HG03378 (cell line): ENCODE data around the gene COX6A1.

ENCODE experiments used
- ATAC-seq: cut with Tn5 transposase; IDR thresholded peaks from one replicate; pipeline ENCODE4 v1.9.1; 2021; ENCODE audit warnings: mild to moderate bottlenecking, moderate library complexity; ENCODE audit not compliant: unreplicated experiment

Gene COX6A1

DNA sequence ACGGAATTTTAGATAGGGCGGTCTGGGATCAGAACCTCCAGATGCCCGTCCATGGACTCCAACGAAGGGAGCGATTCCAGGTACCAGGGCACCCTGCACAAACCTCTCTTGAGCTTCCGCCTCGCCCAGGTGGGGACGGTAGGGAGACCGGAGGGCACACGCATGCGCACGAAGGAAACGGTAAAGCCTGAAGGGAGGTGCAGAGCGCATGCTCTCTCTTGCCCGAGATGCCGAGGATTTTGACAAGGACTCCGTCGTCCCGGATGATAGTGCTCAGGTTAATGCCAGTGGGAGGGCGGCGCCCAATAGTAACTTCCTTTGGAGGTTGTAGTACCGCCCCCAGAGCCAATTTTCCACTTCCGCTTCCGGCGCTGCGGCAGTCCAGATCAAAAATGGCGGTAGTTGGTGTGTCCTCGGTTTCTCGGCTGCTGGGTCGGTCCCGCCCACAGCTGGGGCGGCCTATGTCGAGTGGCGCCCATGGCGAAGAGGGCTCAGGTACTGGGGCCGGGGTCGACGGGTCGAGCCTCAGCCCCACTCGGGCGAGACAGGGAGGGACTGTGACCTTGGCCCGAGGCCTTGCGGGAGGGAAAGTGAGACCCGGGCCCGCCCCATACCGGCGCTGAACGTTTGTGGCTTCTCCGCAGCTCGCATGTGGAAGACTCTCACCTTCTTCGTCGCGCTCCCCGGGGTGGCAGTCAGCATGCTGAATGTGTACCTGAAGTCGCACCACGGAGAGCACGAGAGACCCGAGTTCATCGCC lies at the start of gene COX6A1:
TSS of gene COX6A1 (plus strand) at position 379 of the 760 bp plus-strand sequence. CDS start at position 393, 14 bp downstream.
- ATAC-seq, result peak; percentile 96

DNA sequence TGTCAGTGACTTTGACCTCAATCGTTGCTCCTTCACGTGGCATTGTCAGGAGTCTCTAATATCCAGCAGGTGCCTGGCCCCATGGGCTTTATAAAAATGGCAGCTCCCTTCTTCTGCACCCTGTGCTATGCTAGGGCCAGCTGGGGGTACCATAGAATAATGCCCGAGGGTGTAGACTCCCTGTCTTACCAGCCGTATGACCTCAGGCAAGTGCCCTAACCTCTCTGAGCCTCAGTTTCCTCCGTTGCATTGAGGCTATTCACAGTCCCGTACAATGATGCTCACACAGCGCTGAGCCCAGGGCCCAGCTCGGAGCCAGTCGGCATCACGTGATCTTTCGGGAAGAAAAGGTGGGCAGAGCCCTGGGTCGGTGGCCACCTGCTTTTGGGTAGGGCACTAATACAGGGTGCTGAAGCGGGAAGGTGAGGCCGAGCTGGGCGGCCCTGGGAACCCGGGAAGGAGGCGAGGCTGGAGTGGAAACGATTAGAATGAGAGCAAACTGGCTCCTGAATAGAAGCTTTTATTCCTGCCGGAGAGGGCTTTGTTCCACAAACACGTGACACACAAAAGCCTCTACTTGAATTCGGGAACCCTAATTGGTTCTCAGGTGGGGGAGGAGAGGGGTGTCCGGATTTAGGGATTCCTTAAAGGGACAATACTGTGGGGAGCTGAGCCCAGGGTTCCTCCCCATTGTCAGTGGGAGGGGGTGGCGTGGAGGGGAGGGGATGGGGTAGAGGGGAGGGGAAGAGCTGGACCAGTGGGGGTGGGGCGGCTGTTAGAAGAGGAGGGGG lies 49.0 kb upstream of the COX6A1 start:
- ATAC-seq, result no peak

DNA sequence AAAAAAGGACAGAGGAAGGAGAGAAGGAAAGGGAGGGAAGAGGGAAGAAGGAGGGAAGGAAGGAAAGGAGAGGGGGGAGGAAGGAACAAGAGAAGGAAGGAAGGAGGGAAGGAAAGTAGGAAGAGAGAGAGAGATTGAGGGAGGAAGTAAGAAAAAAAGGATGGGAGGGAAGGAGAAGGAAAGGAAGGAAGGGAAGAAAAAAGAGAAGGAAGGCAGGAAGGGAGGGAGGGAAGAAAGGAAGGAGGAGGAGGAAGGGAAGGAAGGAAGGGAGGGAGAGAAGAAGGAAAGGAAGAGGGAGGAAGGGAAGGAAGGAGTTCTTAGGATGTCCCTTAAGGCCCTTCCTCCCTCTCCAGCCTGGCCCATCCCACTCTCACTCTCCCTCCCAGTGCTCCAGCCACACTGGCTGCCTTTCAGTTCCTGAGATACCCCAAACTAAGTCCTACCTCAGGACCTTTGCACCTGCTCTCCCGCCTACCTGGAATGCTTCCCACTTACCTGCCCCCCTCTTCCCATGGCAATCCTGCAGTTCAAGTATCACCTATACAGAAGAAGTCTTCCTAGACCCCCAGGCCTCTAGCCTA lies 47.3 kb upstream of the COX6A1 start:
- ATAC-seq, result no peak

DNA sequence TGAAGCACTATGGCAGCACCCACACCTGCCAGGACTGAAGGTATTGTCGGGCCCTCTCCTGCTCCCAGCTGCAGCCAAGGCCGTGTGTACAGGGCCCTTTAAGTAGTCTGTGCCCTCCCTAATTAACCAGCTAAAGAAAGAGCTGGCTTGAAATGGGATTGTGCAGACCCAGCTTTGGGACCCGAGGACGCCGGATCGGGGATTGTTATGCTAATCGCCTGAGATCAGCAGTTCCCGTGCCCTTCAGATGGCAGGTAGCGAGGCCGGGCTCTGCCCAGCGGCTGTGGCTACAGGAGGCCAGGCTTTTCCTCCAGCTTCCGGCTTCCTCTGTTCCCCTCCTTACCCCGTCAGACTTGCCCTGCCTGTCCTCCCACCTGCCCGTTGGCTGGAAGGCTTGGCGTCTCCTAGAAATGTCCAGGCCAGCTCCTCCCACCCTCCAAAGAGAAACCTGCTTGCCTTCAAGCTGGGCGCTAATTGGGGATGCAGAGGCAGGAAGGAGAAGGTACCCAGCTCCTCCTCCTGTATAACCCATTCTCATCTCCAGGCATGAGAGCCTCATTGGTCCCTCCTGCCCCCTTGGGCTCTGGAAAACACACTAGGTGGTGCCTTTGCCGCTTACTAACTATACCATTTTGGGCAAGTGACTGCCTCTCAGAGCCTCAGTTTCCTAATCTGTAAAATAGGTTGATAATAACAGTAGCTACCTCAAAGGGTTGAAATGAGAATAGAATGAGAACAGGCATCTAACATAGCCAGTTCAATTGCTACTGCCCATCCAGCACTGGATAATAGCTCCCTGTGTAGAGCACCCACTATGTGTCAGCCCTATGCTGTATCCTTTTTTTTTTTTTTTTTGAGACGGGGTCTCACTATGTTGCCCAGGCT lies 43.2 kb upstream of the COX6A1 start:
- ATAC-seq, result no peak

DNA sequence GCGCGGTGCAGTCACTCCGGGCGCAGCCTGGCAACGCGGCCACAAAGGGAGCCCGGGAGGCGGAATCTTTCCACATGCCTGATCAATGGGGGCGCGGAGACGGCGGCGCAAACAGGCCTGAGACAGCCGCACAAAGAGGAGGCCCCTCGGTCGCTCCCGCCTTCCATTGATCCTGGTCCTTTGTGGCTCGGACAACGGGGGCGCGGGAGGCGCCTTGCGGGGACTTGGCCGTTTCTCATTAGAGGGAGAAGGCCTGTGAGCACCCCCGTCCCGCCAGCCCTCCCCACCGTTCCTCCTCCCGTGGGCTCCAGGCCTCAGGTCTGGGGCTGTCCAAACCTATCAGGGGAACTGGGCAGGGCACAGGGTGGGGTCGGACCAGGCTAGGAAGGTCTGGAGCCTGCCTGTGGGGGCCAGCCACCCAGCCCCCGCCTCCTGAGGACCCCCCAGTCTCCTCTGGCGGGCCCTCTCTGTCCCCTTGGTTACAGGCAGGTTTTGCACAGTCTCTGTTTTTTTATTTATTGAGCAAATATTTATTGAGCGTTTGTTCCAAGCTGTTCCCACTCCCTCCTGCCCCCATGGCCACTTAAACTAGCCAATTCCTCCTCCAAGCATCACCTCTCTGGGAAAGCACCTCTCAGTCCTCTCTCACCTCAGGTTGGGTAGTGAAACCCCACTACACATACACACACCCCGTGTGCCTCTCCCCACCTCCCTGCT lies 39.9 kb upstream of the COX6A1 start:
- no peak for ATAC-seq

DNA sequence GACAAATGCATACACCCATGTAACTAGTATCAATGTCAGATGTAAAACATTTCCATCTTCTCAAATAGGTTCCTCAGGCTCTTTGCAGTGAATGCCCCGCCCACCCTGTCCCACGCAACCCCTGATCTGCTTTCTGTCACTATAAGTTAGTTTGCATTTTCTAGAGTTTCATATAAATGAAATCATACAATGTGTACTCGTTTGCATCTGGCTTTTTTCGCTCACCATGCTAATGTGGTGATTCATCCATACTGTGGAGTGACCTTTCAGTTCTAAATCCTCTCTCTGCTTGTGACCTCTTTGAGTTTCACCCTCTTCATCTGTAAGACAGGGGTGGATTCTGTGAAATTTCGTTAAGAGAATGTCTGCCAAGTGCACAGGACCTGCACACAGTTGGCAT lies 38.4 kb upstream of the COX6A1 start:
- no peak for ATAC-seq

DNA sequence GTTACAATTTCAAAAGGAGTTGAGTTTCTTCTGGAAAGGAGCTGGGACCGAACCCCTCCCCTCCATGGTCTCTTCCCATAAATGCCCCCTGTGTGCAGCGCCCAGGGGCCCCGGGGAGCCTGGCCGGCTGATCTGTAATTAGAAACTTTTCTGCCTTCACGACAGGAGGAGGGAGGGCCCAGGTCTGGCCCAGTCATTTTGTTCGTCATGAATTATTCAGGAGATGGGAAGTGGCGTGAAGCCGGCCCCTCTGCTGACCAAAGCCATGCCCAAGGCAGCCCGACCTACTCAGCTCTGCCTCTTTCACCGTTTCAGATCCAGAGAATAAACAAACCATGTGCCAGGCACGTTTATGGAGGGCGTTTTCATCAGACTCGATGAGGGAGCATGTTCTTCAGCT lies 35.7 kb upstream of the COX6A1 start:
- ATAC-seq, result no peak

DNA sequence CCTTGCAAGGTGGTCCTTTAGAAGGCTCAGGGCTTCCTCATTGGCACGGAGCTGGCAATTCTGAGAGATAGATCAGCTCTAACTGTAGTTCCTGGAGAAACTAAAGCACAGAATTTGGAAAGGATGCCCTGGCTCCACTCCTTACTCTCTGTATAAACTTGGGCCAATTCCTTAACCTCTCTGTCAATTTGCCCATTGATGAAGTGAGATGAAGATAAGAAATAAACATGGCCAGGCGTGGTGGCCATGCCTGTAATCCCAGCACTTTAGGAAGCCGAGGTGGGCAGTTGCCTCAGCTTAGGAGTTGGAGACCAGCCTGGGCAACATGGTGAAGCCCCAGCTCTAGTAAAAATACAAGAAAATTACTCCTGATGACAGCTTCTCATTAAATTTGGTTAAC lies 34.0 kb upstream of the COX6A1 start:
- ATAC-seq, result no peak

DNA sequence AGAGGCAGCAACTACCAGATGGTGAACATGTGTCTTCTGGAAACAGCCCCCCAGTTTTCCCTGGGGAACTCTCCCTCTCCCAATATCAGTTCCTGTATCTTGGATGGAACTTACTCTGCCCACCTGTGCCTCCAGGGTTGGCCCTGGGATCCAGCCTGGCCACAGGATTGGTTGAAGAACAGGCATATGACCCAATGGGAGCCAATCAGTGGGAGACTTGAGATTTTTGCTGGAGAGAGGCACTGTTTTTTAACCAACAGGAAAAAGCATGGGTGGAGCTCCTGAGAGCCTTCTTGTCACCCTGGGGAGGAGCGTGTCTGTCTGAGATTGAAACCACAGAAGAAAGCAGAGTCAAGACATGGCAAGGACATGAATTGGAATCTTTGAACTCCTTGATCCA lies 33.6 kb upstream of the COX6A1 start:
- ATAC-seq, result no peak

DNA sequence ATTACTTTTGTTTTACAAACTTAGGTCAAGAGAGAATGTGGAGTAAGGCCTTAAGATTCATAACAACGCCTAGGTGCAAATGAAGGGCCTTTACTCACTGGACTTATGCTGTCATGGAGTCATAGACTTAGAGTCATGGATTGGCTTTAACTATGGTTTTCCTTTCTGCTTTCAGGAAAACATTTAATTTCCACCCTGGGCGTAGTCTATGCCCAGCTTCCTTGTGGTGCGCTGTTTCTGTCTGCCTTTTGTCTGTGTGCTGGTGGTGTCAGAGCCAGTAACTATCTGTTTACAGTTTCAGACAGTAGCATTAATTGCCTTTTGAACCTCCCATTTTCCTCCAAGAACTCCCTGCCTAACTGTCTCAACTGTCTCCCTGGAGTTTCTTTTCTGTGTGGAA lies 31.8 kb upstream of the COX6A1 start:
- ATAC-seq, result no peak

DNA sequence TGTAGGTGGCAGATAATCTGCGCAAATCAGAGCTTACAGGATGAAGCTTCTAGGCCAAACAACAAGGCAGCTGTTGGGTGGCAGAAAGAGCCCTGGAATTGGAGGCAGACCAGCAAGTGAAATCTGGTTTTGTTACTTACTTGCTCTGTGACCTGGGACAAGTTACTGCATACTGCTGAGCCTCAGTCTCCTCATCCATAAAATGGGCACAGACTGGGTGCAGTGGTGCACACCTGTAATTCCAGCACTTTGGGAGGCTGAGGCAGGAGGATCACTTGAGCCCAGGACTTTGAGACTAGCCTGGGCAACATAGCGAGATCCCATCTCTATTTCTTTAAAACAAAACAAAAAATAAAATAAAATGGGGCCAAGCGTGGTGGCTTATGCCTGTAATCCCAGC lies 31.4 kb upstream of the COX6A1 start:
- ATAC-seq, result no peak

DNA sequence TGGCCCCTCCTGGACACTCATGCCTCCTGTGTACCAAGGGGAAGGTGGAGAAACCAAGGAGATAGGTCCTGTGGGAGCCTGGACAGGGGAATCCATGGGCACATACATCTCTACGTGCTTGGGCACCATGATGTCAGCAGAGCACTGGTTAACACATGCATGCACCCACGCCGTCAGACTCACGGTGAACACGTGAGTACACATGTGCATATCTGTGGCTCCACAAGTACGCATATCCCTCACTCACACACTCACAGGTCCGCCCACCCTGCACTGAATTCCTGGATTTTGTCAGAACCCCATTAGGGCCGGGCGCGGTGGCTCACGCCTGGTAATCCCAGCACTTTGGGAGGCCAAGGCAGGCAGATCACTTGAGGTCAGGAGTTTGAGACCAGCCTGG lies 29.1 kb upstream of the COX6A1 start:
- ATAC-seq, result no peak

DNA sequence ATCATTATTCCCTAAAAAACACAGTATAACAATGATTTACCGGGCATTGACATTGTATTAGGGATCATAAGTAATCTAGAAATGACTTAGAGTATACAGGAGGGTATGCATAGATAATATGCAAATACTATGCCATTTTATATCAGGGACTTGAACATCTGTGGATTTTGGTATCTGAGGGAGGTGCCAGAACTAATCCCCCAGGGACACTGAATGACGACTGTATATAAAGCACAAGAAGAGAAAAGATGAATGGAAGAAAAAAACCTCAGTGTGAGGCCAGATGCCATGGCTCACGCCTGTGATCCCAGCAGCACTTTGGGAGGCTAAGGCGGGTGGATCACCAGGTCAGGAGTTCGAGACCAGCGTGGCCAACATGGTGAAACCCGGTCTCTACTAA lies 25.5 kb upstream of the COX6A1 start:
- ATAC-seq, result no peak

DNA sequence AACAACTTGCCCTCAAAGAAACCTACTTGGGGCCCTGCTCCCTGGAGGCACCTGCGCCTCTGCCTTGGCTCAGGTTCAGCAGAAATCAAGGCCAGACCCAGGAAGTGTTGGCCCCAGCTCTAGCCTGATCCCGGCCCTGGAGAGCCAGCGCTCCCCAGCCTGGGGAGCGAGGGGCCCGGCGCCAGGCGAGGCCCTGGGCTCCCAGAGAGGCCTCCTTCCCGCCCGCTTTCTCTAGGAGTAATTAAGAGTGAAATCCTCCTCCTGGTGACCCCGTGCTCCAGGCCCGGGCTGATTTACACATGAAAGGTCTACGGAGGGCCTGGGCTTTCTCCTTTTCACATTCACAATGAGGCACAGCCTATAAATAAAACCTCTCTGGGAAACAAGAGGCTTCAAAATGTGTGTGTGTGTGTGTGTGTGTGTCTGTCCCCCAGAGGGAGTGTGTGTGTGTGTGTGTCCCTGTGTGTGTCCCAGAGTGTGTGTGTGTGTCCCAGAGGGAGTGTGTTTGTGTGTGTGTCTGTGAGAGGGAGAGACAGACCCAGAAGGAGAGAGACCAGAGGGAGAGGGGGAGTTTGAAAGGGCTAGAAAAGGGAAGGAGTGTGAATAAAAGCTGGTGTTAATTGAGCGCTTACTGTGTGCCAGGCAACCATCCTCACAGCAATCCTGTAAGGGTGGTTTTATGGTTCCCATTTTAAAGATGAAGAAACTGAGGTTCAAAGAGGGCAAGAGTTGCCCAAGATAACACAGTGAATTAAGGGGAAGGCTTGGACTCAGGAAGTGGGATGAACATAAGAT lies 23.8 kb upstream of the COX6A1 start:
- ATAC-seq, result no peak

DNA sequence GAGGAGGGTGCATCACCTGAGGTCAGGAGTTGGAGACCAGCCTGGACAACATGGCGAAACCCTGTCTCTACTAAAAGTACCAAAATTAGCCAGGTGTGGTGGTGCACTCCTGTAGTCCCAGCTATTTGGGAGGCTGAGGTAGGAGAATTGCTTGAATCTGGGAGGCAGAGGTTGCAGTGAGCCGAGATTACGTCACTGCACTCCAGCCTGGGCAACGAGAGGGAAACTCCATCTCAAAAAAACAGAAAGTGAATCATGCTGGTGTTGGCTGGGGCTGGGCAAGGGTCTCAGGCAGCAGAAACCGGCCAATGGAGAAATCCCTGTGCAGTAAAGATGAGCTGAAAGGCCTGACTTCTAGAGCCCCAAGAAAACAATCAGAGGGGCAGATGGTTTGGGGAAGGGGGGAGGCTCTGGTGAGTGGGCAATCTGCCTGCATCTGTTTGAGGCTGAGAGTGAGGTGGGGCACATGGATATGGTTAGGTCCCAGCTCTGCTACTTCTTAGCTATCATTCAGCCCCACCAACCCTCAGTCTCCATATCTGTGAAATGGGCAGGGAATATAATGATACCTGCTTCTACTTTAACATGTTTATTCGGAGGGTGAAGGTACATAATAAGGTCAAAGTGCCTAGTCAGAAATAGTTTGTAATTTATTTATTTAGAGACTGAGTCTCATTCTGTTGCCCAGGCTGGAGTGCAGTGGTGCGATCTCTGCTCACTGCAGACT lies 21.3 kb upstream of the COX6A1 start:
- ATAC-seq, result no peak

DNA sequence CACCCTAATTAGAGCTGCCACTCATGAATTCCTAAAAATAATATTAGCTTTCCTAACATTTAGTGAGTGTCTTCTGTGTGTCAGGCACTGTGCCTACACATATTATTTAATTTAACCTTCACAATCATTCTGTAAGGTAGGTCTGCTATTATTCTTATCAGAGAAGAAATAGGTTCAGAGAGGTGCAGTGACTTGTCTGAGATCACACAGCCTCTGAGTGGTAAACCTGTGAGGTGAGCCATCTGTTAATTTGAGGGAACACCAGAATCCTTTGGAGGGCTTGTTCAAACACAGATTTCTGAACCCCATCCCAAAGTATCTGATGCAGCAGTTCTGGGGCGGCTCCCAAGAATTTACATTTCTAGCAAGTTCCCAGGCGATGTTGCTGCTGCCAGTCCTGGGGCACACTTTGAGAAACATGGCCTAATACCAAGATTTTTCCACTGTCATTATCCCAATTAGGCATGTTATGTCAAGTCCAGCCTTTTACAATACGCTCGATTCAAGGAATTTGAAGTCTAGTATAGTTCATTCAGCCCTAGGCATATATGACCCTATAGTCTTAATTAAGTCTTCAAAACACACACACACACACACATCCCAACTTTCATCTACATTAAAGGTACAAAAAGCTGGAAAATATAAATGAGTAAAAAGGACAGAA lies 19.9 kb upstream of the COX6A1 start:
- no peak for ATAC-seq

DNA sequence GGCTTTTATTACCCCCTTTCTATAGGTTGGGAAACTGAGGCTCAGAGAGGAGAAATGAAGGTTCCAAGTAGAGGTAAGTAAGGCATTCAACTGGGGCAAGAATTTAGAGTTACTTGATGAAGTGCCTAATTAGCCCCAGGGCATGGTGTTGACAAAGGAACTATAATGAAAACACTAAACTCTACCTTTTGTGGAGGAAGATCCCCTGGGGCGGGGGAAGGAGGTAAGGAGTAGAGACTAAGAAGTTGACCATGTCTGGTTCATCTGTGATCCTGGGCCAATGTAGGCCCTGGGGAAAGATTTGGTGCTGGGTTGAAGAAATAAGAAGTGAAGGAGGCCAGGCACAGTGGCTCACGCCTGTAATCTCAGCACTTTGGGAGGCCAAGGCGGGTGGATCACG lies 16.2 kb upstream of the COX6A1 start:
- no peak for ATAC-seq

DNA sequence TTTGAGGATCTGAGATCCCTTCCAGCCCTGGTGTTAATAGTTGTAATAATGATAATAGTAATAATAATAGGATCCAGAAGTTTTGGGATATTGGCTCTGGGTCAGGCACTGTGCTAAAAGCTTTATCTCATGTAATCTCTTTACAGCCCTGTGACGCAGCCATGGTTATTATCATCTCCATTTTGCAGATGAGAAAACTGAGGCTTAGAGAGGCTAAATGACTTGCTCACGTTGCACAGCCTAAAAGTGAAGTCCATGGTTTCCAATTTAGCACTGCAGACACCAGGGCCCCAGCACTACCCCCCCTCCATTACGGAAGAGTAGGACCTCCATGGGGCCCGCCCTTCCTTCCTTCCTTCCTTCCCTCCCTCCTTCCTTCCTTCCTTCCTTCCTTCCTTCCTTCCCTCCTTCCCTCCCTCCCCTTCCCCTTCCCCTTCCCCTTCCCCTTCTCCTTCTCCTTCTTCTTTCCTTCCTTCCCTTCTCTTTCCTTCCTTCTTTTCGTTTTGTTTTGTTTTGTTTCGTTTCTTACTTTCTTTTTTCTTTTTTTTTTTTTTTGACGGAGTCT lies 14.9 kb upstream of the COX6A1 start:
- no peak for ATAC-seq
